Inflammatory macrophage treated with lipopolysaccharide for 4 hours (primary cell): ENCODE measurements around the gene PIP5K1C.

Source experiments
- DNase-seq: peaks from one replicate; pipeline ENCODE4 v3.0.0-alpha.2; 2020

The PIP5K1C gene

GRCh38 chr19:3608079-3608641 is 92.1 kb downstream of the PIP5K1C start:
- DNase-seq: no peak

GRCh38 chr19:3607303-3608078 is 92.8 kb downstream of the PIP5K1C start:
- peak; percentile 57 for DNase-seq

GRCh38 chr19:3606690-3607289 is 93.5 kb downstream of the PIP5K1C start, which contains the start of gene TBXA2R:
Gene TBXA2R (minus strand): TSS chr19:3606875. CDS start chr19:3600634, 6,241 bp downstream.
- DNase-seq: peak; percentile 59

GRCh38 chr19:3606174-3606689 is 94.0 kb downstream of the PIP5K1C start:
- DNase-seq: no peak

GRCh38 chr19:3605770-3606169 is 94.5 kb downstream of the PIP5K1C start:
- no peak for DNase-seq

- no peak for DNase-seq
Measured at GRCh38 chr19:3605361-3605760, 94.9 kb downstream of the PIP5K1C start.

- DNase-seq: no peak
Measured at GRCh38 chr19:3604987-3605343, 95.3 kb downstream of the PIP5K1C start.

- DNase-seq: no peak
Measured at GRCh38 chr19:3604227-3604986, 95.9 kb downstream of the PIP5K1C start.

- no peak for DNase-seq
Measured at GRCh38 chr19:3603121-3603811, 97.0 kb downstream of the PIP5K1C start.

GRCh38 chr19:3601021-3601420 is 99.2 kb downstream of the PIP5K1C start:
- DNase-seq: no peak

- DNase-seq: no peak
Measured at GRCh38 chr19:3599776-3600187, 100.5 kb downstream of the PIP5K1C start.

GRCh38 chr19:3595521-3596061 is 104.7 kb downstream of the PIP5K1C start:
- DNase-seq: no peak

- no peak for DNase-seq
Measured at GRCh38 chr19:3593156-3593555, 107.1 kb downstream of the PIP5K1C start.

GRCh38 chr19:3591876-3592613 is 108.2 kb downstream of the PIP5K1C start:
- no peak for DNase-seq

GRCh38 chr19:3590991-3591659 is 109.1 kb downstream of the PIP5K1C start:
- DNase-seq: no peak

GRCh38 chr19:3589949-3590348 is 110.3 kb downstream of the PIP5K1C start:
- DNase-seq: no peak

GRCh38 chr19:3589439-3589838 is 110.8 kb downstream of the PIP5K1C start:
- DNase-seq: no peak

- no peak for DNase-seq
Measured at GRCh38 chr19:3586707-3587346, 113.4 kb downstream of the PIP5K1C start.

GRCh38 chr19:3586127-3586626 is 114.1 kb downstream of the PIP5K1C start:
- no peak for DNase-seq
